Hepatocyte (in vitro differentiated cells): Measurements from ENCODE around the gene JDP2. TPM values are rescaled to one million over a fixed set of nuclear protein-coding genes. Genes with fewer than 3 reads are reported as not detected.

ENCODE experiments used
- DNase-seq: peaks from one replicate; pipeline ENCODE4 v3.0.0-alpha.2; 2016; ENCODE audit warnings: low spot score
- H2AFZ ChIP-seq: fragments of 200-600 bp; sonication (generic); 2 replicates; pipeline ENCODE4 v1.6.0; 2016; ENCODE audit warnings: antibody characterized with exemption, mild to moderate bottlenecking
- H3K27ac ChIP-seq: fragments of 200-600 bp; sonication (generic); 2 replicates; pipeline ENCODE4 v1.5.1; 2016; ENCODE audit warnings: mild to moderate bottlenecking
- H3K27me3 ChIP-seq: fragments of 200-600 bp; sonication (generic); 2 replicates; pipeline ENCODE4 v1.6.1; 2016
- H3K36me3 ChIP-seq: fragments of 200-600 bp; sonication (generic); replicated peaks from 2 replicates; pipeline ENCODE4 v1.5.1; 2016; ENCODE audit warnings: low read depth; ENCODE audit not compliant: insufficient read depth
- H3K4me1 ChIP-seq: fragments of 200-600 bp; sonication (generic); 2 replicates; pipeline ENCODE4 v1.5.1; 2016; ENCODE audit warnings: mild to moderate bottlenecking, moderate library complexity; ENCODE audit not compliant: insufficient read depth
- H3K4me2 ChIP-seq: fragments of 200-600 bp; sonication (generic); 2 replicates; pipeline ENCODE4 v1.6.0; 2016
- H3K4me3 ChIP-seq: fragments of 200-600 bp; sonication (generic); 2 replicates; pipeline ENCODE4 v1.5.1; 2016; ENCODE audit warnings: mild to moderate bottlenecking
- H3K79me2 ChIP-seq: fragments of 200-600 bp; sonication (generic); 2 replicates; pipeline ENCODE4 v1.6.0; 2017; ENCODE audit warnings: mild to moderate bottlenecking
- H3K9me2 ChIP-seq: fragments of 200-600 bp; sonication (generic); replicated peaks from 2 replicates; pipeline ENCODE4 v1.6.0; 2017; ENCODE audit warnings: mild to moderate bottlenecking; ENCODE audit not compliant: insufficient read depth
- H3K9me3 ChIP-seq: fragments of 200-600 bp; sonication (generic); 2 replicates; pipeline ENCODE4 v1.5.1; 2016; ENCODE audit warnings: low read depth, mild to moderate bottlenecking
- H4K20me1 ChIP-seq: fragments of 200-600 bp; sonication (generic); 2 replicates; pipeline ENCODE4 v1.6.0; 2016; ENCODE audit warnings: mild to moderate bottlenecking; ENCODE audit not compliant: insufficient read depth, poor library complexity, severe bottlenecking
- EZH2 ChIP-seq: fragments of 200-600 bp; sonication (generic); IDR thresholded peaks from 2 replicates; pipeline ENCODE4 v1.6.1; 2016; ENCODE audit warnings: antibody characterized with exemption, mild to moderate bottlenecking, borderline replicate concordance
- EZH2phosphoT487 ChIP-seq: fragments of 200-600 bp; sonication (generic); IDR thresholded peaks from one replicate; pipeline ENCODE4 v1.6.1; 2018; ENCODE audit warnings: antibody characterized with exemption, mild to moderate bottlenecking, low read depth, moderate library complexity; ENCODE audit not compliant: unreplicated experiment, severe bottlenecking
- WGBS: methylation state at CpG from one replicate; pipeline ENCODE4 v1.1.6; 2016; ENCODE audit warnings: low lambda C conversion rate; ENCODE audit errors: missing lambda C conversion rate; 5-methylcytosine and 5-hydroxymethylcytosine counted together
- polyA plus RNA-seq: library from polyadenylated mRNA; unstranded; fragments of >200 nt; fragmentation: Nextera tagmentation; extraction: Ambion mirVana; gene quantifications from 2 replicates; pipeline ENCODE4 v1.2.1, GENCODE V29; 2016
- total RNA-seq: library from RNA; depleted of rRNA; stranded (reverse); fragments of >200 nt; gene quantifications from 2 replicates; pipeline ENCODE4 v1.2.3, GENCODE V29; 2014
- TF ChIP-seq, protein P1 (sequence below): fragments of 200-600 bp; sonication (generic); IDR thresholded peaks from 2 replicates; pipeline ENCODE4 v1.5.1; 2016; ENCODE audit warnings: antibody characterized with exemption, mild to moderate bottlenecking; ENCODE audit not compliant: poor library complexity

Gene JDP2
- total and polyA plus RNA-seq, 2 experiments from 2014 or later = 68.9 to 85.4 TPM

DNA sequence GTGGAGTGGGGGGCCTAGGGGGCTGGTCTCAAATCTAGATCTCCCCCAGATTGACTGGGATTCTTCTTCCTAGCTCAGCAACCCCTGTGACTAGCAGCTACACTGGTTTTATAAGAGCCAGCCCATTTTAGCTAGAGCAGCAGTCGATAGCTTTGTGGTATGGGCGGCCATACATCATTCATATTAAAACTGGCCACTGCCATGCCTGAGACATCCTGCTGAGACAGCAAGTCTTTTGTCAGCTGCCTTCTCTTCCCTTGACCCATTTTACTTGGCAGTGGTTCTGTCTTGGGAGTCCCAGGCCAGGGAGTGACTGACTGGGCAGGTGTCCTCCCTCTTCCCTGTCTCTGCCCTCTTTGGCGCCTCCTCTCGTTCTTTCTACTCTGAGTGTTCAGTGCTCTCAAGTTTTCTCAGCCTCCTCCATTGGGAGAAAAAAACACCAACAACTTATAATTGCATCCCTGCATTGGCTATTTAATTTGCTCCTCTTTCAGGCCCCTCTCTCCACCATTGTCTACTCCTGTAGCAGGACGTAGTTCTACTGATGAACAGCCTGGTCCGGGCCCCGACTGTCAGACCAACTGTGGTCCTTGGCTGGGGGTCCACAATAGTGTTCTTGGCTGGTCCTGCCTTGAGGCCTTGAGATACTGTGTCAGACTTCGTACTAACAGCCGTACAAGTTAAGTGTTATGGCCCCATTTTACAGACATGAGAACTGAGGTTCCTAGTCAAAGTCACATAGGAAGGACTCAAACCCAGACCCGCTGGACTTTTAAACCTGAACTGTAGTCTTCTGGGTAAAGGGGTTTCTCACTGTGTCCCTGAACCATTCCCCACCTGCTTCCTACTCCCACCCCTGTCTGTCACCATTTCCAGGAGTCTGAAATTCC lies 18.3 kb upstream of the JDP2 start:
- no peak overlapping the region for H3K4me3 ChIP-seq
- H3K27me3 ChIP-seq = no peaks in the 10 kb centered on the region
- no peaks in the 10 kb centered on the region for H3K9me3 ChIP-seq
- H3K9me2 ChIP-seq = no peaks in the 10 kb centered on the region
- no peak for DNase-seq
- H3K4me2 ChIP-seq = no peak overlapping the region
- H4K20me1 ChIP-seq = no peaks in the 10 kb centered on the region
- no peaks in the 10 kb centered on the region for H3K4me1 ChIP-seq
- H3K36me3 ChIP-seq = no peaks in the 10 kb centered on the region
- no peak overlapping the region for H2AFZ ChIP-seq
- TF ChIP-seq EZH2phosphoT487 = no peak
- no peak for TF ChIP-seq EZH2
- TF ChIP-seq, protein P1, sequence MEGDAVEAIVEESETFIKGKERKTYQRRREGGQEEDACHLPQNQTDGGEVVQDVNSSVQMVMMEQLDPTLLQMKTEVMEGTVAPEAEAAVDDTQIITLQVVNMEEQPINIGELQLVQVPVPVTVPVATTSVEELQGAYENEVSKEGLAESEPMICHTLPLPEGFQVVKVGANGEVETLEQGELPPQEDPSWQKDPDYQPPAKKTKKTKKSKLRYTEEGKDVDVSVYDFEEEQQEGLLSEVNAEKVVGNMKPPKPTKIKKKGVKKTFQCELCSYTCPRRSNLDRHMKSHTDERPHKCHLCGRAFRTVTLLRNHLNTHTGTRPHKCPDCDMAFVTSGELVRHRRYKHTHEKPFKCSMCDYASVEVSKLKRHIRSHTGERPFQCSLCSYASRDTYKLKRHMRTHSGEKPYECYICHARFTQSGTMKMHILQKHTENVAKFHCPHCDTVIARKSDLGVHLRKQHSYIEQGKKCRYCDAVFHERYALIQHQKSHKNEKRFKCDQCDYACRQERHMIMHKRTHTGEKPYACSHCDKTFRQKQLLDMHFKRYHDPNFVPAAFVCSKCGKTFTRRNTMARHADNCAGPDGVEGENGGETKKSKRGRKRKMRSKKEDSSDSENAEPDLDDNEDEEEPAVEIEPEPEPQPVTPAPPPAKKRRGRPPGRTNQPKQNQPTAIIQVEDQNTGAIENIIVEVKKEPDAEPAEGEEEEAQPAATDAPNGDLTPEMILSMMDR = no peak
- H3K79me2 ChIP-seq = no peaks in the 10 kb centered on the region
- 91% methylated on average over 10 of the region's 10 CpGs for WGBS
- H3K27ac ChIP-seq = no peak overlapping the region

DNA sequence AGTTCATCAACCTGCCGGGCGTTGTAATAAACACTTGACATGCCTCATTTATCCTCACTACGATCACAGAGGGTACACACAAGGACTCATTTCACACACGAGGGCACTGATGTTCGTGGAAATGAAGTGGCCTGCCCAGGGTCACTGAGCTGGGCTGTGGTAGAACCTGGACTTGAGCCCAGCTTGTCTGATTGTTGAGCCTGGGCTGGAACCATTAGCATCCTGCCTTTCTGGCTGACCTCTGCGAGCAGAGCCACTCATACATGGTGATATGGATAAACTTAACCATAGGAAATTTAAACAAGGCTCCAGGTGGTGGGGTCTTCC lies 16.6 kb upstream of the JDP2 start:
- Histone ChIP-seq H3K27ac (no peak overlapping the region), H3K4me2 (no peak overlapping the region), H4K20me1 (no peaks in the 10 kb centered on the region), H2AFZ (no peak overlapping the region), H3K36me3 (no peaks in the 10 kb centered on the region), H3K79me2 (no peaks in the 10 kb centered on the region), H3K9me3 (no peaks in the 10 kb centered on the region), H3K4me3 (no peak overlapping the region), H3K4me1 (no peaks in the 10 kb centered on the region), H3K27me3 (no peaks in the 10 kb centered on the region), H3K9me2 (no peaks in the 10 kb centered on the region)
- TF ChIP-seq EZH2 = no peak
- no peak for DNase-seq
- 84% methylated on average over 6 of the region's 6 CpGs for WGBS

DNA sequence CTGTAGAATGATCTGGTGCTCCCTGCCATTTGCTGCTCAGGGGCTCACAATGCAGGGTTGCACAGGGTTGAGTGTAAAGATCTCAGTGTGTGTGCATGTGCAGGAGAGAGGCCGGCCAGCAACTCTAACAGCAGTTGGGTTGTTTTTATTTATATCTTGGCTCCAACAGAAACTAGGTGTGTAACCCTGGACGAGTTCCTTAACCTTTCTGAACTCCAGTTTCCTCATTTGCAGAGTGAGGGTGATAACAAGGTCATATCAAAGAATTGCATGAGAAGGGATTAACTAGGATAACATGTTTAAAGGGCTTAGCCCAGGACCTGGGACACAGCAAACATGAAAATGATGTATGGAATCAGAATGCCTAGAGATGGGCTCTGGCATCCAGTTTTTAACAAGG lies 14.8 kb upstream of the JDP2 start:
- Histone ChIP-seq H3K4me2 (no peak overlapping the region), H2AFZ (no peak overlapping the region), H3K36me3 (no peaks in the 10 kb centered on the region), H3K27me3 (no peaks in the 10 kb centered on the region), H3K9me2 (no peaks in the 10 kb centered on the region), H3K79me2 (no peaks in the 10 kb centered on the region), H3K4me3 (no peak overlapping the region), H3K4me1 (no peaks in the 10 kb centered on the region), H3K9me3 (no peaks in the 10 kb centered on the region), H4K20me1 (no peaks in the 10 kb centered on the region), H3K27ac (no peak overlapping the region)
- WGBS = 53% methylated on average over 2 of the region's 2 CpGs
- TF ChIP-seq EZH2 (no peak), EZH2phosphoT487 (no peak)
- TF ChIP-seq, protein P1 = no peak
- DNase-seq = no peak

DNA sequence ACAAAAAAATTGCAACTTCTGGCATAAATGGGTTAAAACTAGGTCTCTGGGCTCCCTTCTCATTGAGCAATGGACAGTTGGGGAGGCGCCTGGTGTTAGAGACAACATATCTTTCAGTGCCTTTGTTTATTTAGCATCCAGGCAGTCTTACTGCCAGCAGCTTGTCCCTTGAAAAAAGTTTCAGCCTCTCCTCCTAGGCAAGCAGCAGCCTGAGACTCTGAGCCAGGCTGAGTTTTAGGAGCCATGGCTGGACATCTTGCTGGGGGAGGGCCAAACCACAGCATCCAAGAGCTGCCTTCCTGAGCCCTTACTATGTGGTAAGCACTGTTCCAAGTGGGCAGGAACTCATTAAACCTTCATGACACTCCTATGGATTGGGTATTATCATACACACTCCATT lies 10.1 kb upstream of the JDP2 start:
- no peaks in the 10 kb centered on the region for H3K36me3 ChIP-seq
- no peaks in the 10 kb centered on the region for H4K20me1 ChIP-seq
- no peaks in the 10 kb centered on the region for H3K27me3 ChIP-seq
- no peak overlapping the region for H2AFZ ChIP-seq
- WGBS = 55% methylated on average over 1 of the region's 1 CpG
- peak; percentile 46 for DNase-seq
- H3K9me2 ChIP-seq = no peaks in the 10 kb centered on the region
- TF ChIP-seq EZH2 (no peak), EZH2phosphoT487 (no peak)
- TF ChIP-seq, protein P1 = no peak
- no peaks in the 10 kb centered on the region for H3K79me2 ChIP-seq
- no peak overlapping the region for H3K4me3 ChIP-seq
- no peaks in the 10 kb centered on the region for H3K9me3 ChIP-seq
- no peak overlapping the region for H3K27ac ChIP-seq
- no peak overlapping the region for H3K4me2 ChIP-seq
- H3K4me1 ChIP-seq = peaks cover 9% of the 10 kb centered on the region
